PFSK-1 (cell line): ENCODE data around the gene AGPAT4.

Experiments
- POLR2AphosphoS5 ChIP-seq: IDR thresholded peaks from 2 replicates; pipeline ENCODE4 v1.6.1; 2012; ENCODE audit warnings: low read depth, mild to moderate bottlenecking, control low read depth, low read length, moderate library complexity
- TF ChIP-seq, protein P1 (sequence below), 2 experiments: IDR thresholded peaks; 2 replicates each; pipeline versions ENCODE4 v1.6.1 to v1.8.0; 2011 to 2012; ENCODE audit warnings: low read depth in 2 of 2, low read length in 2 of 2, control low read depth in 1 of 2, inconsistent platforms in 1 of 2, mild to moderate bottlenecking in 1 of 2, moderate library complexity in 1 of 2; ENCODE audit not compliant: insufficient read depth in 1 of 2

DNA sequence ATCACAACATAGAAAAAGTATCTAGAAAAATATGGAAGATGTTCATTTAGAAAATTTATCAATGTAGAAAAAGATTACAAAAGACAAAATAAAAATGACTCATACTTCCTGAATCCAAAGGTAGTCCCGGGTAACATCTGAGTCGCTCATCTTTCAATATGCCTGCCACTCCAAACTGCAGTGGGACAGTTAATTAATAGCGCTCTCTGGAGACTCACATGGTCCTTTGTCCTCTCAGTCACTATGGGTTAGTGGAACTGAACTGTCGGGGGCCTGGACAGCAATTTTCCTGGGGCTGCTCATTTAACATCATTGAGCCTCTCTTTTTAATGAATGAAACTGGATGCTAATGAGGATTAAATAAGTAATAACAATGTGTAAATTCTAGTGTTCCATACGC, 178.9 kb downstream of the AGPAT4 start:
- no peak for TF ChIP-seq POLR2AphosphoS5
- TF ChIP-seq, protein P1, sequence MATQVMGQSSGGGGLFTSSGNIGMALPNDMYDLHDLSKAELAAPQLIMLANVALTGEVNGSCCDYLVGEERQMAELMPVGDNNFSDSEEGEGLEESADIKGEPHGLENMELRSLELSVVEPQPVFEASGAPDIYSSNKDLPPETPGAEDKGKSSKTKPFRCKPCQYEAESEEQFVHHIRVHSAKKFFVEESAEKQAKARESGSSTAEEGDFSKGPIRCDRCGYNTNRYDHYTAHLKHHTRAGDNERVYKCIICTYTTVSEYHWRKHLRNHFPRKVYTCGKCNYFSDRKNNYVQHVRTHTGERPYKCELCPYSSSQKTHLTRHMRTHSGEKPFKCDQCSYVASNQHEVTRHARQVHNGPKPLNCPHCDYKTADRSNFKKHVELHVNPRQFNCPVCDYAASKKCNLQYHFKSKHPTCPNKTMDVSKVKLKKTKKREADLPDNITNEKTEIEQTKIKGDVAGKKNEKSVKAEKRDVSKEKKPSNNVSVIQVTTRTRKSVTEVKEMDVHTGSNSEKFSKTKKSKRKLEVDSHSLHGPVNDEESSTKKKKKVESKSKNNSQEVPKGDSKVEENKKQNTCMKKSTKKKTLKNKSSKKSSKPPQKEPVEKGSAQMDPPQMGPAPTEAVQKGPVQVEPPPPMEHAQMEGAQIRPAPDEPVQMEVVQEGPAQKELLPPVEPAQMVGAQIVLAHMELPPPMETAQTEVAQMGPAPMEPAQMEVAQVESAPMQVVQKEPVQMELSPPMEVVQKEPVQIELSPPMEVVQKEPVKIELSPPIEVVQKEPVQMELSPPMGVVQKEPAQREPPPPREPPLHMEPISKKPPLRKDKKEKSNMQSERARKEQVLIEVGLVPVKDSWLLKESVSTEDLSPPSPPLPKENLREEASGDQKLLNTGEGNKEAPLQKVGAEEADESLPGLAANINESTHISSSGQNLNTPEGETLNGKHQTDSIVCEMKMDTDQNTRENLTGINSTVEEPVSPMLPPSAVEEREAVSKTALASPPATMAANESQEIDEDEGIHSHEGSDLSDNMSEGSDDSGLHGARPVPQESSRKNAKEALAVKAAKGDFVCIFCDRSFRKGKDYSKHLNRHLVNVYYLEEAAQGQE (IDR thresholded peaks at IDR 0.05; ENCODE audit: insufficient read depth in 1 of 2, low read depth in 2 of 2, low read length in 2 of 2) = no peak
